CD1c-positive myeloid dendritic cell (primary cell): ENCODE results near the gene SRXN1.

ENCODE experiments used
- DNase-seq: peaks from one replicate; pipeline ENCODE4 v3.0.0-alpha.2; 2016; ENCODE audit errors: extremely low spot score

SRXN1 gene

DNA sequence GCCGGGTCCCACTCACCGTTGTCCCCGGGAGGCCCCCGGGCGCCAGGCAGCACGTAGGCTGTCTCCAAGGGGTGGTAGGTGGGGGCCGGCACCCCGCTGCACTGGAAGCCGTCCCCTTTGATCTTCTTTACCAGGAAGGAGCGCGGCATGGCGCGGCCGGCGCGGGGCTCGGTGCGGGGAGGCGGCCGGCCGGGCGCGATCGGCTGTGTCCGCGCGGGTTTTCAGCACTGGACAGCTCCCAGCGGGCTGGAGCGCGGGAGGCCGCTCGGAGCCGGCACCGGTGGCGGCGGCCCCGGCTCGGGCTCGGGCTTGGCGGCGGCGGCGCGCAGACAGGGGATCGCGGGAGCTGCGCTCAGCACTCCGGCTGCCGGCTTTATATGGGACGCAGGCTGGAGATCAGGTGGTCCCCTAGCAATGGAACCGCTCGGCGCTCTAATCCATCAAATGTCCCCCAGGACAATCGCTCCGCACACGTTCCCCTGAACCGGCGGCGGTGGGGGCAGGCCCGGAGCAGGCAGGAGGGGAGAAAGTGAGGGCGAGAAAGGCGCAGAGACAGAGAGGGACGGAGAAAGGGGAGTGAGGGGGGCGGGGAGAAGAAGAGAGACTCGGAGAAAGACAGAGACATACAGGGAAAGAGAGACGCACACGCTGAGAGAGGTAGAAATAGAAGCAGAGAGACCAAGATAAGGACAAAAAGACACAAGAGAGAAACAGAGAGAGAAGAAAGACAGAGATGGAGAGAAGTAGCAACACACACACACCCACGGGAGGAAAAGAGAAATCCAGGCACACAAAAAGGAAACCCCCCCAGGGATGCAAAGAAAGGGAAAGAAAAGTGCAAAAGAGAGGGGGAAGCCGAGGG is 22.7 kb upstream of the SRXN1 start, which contains the start of gene SCRT2:
TSS of gene SCRT2 (minus strand) at position 350 of the 862 bp plus-strand sequence. CDS start at position 149, 201 bp downstream.
- DNase-seq = peak; percentile 78

DNA sequence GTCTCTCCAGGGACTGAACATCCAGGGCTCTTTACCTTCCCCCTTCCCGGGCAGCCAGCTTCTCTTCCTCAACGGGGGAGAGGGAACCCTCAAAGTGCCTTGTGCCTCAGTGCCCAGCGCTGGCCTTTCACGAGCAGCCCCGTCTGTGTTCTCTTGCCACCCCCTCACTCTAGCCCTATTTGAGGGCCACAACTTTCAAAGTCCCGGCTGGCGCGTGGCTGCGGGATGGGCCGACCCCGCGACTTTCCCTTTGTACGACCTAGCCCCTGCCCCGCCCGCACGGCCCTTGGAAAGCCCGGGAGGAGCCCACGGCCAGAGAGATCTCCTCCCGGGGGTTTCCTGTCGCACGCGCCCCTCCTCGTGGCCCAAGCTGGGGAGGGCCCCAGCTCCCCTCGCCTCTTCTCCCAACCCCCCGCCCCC is 22.0 kb upstream of the SRXN1 start:
- no peak for DNase-seq

DNA sequence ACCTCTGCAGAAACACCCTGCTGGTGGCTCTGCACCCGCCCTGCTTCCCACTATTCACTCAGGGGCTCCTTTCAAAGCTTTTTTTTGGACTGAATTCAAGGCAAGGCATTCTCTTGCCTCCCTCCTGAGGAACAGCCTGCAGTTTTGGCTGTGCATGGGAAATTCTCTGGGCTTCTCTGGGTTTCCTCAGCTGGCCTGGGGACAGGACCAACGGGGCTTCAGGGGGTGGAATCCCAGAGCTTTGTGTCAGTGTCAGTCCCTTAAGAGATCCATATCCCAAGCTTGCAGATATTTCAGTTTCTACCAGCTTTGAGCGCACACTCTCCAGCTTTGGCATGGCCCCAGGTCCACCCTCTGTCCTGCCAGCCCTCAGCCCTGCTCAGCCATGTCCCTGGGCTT is 20.6 kb upstream of the SRXN1 start:
- no peak for DNase-seq

DNA sequence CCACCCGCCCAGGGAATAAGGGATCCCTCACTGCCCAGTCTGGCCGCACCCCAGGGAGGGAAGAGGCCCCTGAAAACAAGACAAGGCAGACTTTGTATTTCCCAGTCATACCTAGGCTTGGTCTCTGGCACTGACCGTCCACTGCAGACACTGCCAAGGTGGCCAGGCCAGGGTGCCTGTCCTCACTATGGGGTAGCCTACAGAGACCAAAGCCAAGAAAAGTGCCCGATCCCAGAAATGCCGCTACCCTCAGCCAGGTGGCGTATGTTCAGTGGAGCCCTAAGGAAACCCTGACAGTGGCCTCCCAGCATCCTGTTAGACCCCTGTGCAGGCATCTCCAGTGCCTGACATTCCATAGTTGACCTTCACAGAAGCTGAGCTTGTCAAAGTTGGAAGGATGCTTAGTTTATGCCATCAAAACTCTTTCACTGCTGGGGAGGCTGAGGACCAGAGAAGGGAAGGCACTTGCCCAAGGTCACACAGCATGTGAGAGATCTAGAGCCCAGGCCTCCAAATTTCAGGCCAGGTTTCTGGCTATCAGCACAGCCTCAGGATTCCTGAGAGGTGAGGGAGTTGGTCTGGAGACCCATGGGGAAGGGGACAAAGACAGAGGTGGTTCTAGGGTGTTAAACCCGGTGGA is 20.1 kb upstream of the SRXN1 start:
- no peak for DNase-seq

DNA sequence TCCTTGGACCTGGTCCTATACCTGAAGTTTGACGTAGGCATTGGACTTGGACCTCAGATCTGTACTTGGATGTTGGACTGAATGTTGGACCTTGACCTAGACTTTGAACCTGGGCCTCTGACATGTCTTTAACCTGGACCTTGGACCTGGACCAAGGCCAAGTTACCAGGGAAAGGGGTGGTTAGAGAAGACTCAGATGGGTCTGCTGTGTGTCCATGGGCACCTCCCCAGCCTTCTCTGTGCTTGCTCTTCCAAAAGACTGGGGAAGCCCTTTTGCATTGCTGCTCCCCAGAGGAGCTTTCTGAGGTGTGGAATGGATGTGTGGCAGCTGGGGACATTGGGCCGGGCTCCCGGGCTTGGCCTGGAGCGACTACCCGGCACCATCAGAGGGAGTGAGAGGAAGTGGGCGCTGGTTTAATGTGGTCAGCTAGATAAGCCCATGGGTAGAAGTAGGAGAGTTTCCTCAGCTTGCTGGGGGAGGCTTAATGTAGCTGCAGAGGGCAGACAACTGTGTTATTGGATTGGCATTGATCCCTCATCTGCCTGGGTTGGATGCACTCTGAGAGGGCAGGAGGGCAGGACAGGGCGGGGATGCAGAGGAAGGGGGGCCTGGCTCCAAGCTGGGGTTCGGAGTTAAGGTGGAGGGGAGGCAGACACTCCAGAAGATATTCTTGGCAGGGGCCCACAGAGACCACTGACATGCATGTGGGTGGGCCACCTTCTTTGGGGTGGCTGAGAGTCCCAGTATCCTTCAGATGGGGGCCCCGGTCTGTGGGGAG is 18.4 kb upstream of the SRXN1 start:
- peak; percentile 45 for DNase-seq

DNA sequence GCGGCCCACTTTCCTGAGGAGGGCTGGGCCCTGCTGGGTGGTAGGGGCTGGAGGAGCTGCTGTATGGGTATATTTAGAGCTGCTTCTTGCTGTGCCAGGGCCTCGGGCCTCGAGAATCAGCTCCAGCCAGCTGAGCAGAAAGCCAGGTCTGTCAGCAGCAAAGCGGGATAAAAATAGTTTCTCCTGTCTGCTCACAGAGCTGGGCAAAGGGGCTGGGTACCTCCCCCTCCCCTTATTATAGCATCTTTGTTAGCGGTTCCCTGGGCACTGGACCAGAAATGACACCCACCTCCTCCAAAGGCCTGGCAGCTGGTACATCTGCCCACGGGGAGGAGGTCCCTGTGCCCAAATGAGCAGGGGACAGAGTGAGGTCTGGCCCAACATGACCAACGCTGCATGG is 16.6 kb upstream of the SRXN1 start:
- no peak for DNase-seq

DNA sequence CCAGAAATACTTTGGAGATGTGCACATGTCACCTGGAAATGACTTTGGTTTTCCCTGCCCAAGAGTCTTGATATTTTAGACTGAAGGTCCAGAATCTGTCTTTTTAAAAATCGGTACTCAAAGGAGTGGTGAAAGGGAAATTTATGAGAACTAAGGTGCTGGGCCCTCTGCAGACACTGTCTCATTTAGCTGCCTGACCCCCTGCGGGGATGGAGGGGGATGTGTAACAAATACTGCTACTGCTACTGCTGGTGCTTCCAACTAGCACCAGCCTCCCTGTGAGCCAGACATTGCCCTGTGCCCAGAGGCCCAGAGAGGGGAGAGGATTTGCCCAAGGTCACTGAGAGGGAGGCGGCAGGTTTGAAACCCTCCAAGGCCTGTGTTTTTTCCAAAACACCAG is 15.6 kb upstream of the SRXN1 start:
- no peak for DNase-seq

DNA sequence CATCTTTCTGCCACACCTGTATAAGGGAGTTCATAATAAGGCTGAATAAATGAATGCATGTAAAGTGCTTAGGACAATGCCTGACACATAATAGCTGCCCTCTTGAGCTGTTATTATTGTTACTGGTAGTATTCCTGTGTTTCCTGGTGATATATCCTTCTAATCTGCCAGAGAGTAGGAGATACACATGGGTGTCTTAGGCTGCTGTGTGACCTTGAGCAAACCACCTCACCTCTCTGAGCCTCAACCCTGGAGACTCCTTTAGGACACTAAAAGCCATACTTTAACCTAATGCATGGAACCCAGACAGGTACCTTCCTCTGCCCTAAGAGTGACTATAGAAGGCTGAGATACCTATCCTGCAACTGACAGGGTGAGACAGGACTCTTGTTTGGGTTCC is 15.1 kb upstream of the SRXN1 start:
- DNase-seq = no peak

DNA sequence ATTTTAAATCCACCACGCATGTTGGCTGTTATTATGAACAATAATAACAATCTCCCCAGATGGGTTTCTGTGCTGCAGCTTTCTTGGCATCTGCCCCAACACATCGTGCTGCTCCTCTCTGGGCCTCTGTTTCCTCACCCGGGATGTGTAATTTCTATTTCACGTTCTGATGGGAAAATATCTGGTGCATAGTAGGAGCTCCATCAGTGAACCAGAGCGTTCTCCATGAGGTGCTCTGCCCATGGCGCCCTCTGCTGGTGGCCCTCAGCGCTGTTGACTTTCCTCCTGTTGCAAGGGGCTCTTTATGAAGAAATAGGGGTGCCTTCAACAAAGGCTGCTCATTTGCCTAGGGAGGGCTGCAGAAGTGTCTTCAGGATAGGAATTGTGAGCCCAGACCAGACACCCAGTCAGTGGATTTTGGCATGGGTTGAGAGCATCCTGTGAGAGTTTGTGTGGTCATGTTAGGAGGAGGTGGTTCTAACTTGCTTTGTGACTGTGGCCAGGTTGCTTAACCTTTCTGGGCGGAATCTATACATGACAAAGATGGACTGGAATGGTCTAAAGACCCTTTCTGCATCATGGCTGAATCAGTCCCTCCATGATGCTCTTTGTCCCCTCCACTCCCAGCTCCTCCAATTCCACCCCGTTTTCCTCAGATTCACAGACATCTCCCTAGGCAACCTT is 14.5 kb upstream of the SRXN1 start:
- peak; percentile 82 for DNase-seq

DNA sequence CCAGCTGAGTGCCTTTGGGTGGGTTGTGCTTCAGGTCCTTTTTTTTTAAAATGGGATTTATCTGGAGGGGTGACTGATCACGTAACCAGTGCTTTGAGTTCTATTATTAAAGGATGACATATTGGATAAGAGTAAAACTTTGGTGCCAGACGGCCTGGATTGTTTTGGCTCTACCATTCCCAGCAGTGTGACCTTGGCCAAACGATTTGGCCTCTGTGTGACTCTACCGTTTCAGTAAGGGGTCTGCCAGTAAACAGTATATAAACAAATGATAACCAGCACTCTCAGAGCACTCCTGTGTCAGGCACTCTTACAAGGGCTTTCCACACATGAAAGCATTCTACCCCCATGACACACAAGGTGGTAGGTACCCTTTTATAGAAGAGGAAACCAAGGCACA is 13.9 kb upstream of the SRXN1 start:
- no peak for DNase-seq

DNA sequence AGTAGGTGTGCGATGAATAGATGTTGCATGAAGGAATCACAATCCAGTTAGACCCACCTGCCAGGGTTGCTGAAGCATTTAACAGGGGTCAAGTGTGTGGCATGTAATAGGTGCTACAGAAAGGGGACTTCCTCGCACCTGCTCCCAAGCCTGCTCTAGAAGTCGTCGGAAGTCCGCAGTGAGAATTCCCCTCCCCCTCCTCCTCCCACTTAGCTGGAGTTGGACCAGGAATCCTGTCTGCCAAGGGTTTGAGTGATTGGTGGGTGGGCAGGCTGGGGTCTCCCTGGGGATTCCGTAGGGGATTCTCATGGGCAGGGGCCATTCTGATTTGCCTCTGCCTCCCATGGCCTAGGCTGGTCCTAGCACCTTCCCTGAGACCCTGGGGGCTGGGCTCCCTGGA is 12.3 kb upstream of the SRXN1 start:
- no peak for DNase-seq

DNA sequence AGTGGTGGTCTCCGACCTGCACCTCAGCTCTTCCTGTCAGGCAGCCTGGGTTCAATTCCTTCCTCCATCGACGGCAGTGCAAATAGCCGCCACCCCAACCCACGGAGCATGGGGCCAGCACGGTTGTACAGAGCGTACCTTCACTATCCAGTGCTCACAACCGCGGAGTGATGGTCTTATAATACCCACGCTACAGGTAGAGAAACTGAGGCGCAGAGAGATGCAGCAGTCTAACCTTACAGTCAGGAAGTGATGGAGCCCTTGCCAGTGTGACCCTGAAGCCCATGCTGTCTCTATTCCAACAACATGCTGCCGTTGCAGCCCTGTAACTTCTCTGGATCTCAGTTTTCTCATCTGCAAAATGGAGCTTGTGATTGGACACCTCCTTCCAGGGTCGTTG is 11.6 kb upstream of the SRXN1 start:
- no peak for DNase-seq

DNA sequence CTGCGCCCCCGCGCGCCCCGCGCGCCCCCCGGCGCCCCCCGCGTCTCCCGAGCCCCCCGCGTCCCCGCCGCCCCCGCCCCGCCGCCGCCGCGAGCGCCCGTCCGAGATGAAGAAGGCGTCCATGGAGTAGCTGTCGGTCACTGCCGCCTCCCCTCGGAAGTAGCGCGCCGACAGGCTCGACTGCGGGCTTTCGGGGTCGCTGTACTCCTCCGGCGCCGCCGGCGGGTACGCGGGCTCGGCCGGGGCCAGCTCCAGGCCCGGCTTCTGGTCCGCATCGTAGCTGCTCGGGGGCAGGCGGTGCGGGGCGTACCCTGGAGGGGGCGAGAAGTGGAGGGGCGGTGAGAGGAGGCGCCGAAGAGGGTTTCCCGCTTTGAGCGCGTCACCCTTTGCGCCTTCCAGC is 11.2 kb upstream of the SRXN1 start:
- DNase-seq = no peak

DNA sequence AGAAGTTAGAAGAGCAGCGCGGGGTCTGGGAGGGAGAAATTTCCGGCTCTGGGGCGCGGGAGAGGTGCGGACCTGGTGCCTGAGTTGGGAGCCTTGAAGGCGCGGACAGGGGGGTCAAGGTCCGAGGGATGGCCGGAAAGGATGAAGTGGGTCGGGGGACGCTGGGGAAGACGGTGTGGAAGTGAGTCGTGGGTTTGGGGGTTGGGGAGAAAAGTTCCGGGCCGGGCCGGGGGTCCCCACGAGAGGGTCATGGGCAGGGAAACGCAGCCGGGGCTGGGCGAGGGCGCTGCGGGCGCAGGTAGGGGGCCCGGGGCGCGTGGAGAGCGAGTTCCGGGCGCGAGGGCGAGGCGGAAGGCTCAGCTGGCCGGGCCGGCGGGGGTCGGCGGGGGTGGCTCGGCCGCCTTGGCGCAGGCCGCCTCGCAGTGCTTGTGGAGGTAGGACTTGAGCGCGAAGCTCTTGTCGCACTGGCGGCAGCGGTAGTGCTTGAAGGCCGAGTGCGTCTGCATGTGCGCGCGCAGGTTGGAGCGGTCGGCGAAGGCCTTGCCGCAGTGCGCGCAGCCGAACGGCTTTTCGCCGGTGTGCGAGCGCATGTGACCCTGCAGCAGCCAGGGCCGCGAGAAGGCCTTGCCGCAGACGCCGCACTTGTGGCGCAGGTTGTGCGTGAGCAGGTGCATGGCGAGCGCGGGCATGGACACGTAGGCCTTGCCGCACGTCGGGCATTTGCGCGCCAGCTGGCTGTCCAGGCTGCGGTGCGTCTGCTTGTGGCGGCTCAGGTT is 10.5 kb upstream of the SRXN1 start:
- DNase-seq = peak; percentile 45

DNA sequence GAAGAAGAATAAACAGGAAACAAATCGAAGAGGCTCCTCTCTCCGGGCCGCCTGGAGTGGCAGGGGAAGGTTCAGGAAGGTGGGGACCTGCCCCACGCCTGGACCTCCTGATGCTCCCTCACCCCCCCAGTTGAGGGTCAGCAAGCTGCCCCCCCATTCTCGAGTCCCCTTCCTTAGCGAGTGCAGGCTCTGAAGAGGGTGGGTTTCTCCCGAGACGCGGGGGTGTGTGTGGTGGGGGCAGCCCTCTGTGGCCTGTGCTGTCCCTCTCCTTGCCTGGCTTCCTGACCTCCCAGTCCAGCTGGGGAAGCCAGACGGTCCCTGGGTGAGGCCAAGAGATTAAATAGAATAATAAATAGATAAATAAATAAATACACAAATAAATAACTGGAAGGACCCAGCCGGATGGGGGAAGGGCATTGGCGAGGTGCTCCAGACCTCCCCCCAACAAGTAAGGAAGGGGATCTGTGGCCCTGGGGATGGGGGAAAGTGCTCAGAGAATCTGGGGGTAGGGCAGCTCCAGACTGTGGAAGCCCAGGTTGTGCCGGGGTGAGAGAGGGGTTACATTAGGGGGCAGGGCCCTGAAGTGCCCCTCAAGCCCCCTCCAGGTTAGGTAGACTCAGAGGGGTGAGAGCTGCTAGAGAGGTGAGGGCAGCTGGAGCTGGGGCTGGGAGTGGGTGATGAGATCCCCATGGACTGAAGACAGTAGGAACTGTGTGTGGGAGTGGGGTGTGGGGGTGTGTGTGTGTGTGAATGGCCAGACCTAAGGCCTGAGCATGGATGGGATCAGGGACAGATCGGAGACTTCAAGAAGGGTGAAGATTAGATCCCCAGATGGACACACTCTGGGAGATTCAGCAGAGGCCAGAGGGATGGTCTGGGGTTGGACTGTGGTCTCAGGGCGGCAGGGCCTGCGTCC is 9.5 kb upstream of the SRXN1 start:
- DNase-seq = no peak

DNA sequence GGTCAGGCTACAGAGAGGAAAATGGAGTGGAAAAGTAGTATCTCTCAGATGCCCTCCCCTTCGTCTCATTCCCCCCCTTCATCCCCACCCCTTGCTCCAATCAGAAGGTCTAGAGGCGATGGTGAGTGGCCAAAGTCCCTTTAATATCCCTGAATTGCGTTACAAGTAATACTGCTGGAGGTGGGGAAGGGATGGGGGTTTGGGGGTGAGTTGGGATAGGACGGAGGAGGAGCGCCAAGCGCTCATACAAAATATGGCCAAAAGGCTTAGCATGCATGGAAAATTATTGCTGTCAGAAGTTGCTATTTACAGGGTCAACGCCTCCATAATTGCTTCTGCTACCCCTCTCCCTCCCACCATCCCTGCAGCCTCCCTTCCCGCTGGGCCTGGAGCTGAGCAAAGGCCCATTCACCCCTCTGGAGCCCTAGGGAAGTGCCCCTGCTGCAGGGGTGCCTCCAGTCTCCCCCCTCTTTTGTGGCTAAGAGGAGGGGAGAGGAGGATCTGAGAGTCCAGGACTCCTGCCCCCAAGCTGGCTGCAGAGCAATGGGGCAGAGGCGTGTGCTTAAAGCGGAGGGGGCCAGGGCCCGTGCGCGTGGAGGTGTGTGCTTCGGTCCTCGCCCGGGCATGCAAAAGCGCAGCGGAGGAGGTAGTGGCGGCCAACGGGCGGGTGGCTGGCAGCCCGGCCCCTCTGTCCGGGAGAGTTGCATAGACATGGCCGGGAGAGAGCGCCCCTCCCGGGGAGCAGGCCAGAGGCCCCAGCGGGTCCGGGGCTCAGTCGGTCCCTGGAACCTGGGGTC is 8.7 kb upstream of the SRXN1 start:
- DNase-seq = peak; percentile 60

DNA sequence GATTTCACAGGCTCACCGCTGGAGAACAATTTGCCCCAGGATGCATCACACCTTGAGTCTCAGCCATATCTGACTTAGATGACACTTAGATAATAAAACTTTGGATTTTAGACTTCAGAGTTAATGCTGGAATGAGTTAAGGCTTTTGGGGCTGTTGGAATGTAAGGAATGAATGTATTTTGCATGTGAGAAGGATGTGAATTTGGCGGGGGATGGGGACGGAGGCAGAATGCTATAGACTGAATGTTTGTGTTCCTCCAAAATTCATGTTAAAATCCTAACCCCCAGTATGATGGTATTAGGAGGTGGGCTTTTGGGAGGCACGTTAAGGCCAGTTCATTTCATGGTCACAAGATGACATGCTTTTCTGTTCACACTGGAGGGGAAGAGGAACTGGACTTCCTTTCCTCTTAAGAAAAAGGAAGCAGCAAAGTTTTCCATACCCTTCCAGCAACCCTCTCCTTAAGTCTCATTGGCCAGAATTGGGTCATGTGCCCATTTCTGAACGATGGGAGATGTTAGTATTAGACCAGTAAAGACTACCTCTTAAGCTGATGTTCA is 5.8 kb upstream of the SRXN1 start:
- peak; percentile 83 for DNase-seq

DNA sequence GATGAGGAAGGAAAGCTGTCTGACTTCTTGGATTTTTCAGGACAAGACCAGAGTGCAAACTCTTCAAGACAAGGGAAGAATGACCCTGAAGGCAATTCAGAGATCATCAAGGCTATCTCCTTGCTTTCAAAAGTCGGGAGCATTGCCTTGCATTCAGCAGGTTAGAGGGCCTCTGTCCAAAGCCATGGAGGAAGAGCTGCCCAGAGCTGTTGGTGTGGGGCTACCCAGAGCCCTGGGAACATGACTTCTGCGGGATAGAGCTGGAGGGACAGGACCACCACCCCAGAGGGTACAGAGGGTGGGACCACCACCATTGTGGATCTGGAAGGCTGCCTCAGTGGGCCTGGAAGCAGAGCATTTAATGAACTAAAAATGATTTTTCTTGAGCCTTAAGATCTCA is 5.2 kb upstream of the SRXN1 start:
- no peak for DNase-seq
